ENCODE measurements around the gene SLC7A6OS.
A peak's percentile ranks its signal among the peaks of the same experiment; 100 is the strongest.

The SLC7A6OS gene

DNA sequence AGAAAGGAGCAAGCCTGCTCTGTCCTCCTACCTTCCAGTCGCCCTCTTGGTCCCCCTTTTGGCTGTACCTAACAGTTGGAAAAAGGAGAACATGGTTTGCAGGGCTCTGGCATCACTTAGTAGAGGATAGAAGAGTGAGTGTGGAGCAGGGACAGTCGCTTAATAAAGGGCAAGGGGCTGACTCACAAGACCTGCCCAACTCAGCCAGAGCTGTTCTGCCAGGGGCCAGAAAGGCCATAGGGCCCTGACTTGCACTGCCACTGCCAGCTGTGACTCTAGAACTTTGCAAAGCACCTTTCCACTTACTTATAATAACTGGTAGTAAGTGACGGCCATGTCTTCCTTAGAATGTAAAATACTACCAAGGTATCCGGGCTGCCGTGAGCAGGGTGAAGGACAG is 13.6 kb upstream of the SLC7A6OS start:
- H3K27ac ChIP-seq (ENCODE audit: low read depth, low read length): no peak overlapping the region
- H3K4me1 ChIP-seq (ENCODE audit: control insufficient read depth, insufficient read depth, low read length, unreplicated experiment): peaks cover 12% of the 10 kb centered on the region
- H3K36me3 ChIP-seq (ENCODE audit: insufficient read depth, low read length): 0 out of 2 replicates have a peak, but pooled peaks cover 6% of the 10 kb centered on the region

DNA sequence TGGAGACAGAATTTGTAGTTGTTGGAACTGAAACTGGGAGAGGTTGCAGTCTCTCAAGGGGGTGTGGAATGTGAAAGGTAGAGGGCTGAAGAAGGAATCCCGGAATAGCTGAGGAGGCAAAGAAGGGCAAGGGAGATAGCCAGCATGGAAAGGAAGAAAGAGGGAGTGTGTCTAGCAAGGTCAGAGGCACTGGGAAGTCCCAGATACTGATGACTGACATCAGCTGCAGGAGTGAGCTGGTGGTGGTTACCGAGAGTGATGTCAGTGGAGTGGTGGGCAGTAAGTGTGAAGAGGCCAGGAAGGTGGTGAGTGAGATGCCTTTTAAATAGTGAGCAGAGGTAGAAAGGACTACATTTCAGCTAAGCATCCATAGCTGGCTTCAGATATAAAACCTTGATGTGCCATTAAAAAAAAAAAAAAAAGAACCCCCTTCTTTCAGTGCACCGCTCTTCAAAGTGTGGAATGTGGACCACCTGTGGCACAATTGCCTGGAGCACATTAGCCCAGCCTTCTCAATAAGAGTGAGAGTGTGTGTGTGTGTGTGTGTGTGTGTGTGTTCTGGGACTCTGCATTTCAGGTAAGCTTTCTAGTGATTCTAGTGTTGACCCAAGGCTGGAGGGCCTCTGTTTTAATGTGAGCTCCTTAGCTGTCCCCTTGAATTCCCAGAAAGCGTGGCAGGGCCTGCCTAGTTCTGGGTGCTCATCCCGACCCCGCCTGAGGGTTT is 8.6 kb upstream of the SLC7A6OS start:
- H3K79me2 ChIP-seq (ENCODE audit: control insufficient read depth, insufficient read depth, low read length, unreplicated experiment): peaks cover 5% of the 10 kb centered on the region
- no peak overlapping the region for H3K27ac ChIP-seq (ENCODE audit: low read depth, low read length)
- H2AFZ ChIP-seq (ENCODE audit: low read length, unreplicated experiment): no peak overlapping the region
- peaks cover 3% of the 10 kb centered on the region for H3K4me1 ChIP-seq (ENCODE audit: control insufficient read depth, insufficient read depth, low read length, unreplicated experiment)
- H3K36me3 ChIP-seq (ENCODE audit: insufficient read depth, low read length): 0 out of 2 replicates have a peak, but pooled peaks cover 6% of the 10 kb centered on the region
- H3K27me3 ChIP-seq (ENCODE audit: insufficient read depth, low read length): no peaks in the 10 kb centered on the region
- no peak overlapping the region for H3K4me3 ChIP-seq (ENCODE audit: low read depth, low read length)

More for the DNA sequence above, 13.6 kb upstream of the SLC7A6OS start:
- H3K27me3 ChIP-seq (ENCODE audit: insufficient read depth, low read length): no peaks in the 10 kb centered on the region
- H3K79me2 ChIP-seq (ENCODE audit: control insufficient read depth, insufficient read depth, low read length, unreplicated experiment): no peaks in the 10 kb centered on the region
- H2AFZ ChIP-seq (ENCODE audit: low read length, unreplicated experiment): no peak overlapping the region
- H3K4me3 ChIP-seq (ENCODE audit: low read depth, low read length): no peak overlapping the region

DNA sequence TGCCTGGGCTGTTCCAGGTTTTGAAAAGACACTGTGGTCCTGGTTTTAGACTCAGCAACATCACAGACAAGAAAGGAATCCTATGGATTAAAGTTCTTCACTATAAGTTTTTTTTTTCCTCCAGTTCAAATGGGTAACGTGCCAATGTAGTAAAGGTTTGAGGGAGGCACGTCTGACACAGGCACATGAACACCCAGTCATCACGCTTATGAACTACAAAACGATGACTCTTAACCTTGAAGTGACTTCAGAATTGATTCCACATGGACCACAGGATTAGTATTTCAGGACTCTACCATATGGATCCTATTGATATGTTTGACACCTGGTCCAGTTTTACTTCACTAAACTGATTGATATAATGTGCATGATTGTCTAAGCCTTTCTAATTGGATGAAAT is 2.4 kb upstream of the SLC7A6OS start:
- H3K79me2 ChIP-seq (ENCODE audit: control insufficient read depth, insufficient read depth, low read length, unreplicated experiment): peaks cover 53% of the 10 kb centered on the region
- H3K4me3 ChIP-seq (ENCODE audit: low read depth, low read length): no peak overlapping the region
- H2AFZ ChIP-seq (ENCODE audit: low read length, unreplicated experiment): no peak overlapping the region
- no peaks in the 10 kb centered on the region for H3K36me3 ChIP-seq (ENCODE audit: insufficient read depth, low read length)
- H3K4me1 ChIP-seq (ENCODE audit: control insufficient read depth, insufficient read depth, low read length, unreplicated experiment): peaks cover 19% of the 10 kb centered on the region
- no peak overlapping the region for H3K27ac ChIP-seq (ENCODE audit: low read depth, low read length)
- no peaks in the 10 kb centered on the region for H3K27me3 ChIP-seq (ENCODE audit: insufficient read depth, low read length)

DNA sequence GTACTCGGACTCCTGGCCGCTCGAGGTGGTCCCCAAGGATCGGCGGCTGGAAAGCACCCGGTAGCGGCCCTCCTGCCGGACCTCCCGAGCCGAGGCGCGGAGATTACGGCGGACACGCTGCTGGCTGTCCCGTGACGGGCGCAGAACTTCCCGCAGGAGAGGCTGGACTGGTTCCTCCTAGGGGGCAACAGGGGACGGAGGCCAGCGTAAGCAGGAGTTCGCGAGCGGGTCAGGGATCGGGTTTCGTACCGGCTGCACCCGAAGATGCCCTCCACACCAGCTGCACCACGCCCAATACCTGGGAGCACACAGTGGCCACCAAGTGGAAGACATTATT is 341 bp downstream of the SLC7A6OS start:
- peaks cover 56% of the 10 kb centered on the region for H3K79me2 ChIP-seq (ENCODE audit: control insufficient read depth, insufficient read depth, low read length, unreplicated experiment)

DNA sequence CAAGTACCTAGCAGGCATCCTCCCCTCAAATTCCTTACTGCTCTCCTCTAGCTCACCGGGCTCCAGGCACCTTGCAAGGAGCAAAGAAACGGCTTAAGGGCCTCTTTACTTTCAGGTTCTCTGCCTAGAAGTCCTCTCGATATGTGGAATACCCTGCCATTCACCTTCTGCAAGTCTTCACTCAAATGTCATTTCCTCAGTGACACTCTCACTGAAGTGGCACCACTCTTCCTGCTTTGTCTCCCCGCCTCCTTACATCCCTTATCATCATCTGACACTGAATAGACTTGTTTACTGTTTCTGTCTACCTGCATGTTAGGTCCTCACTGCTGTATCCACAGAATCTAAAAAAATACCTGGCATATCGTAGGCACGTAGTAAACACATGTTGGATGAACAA is 947 bp downstream of the SLC7A6OS start:
- Histone ChIP-seq H3K4me1 (ENCODE audit: control insufficient read depth, insufficient read depth, low read length, unreplicated experiment) (peaks cover 19% of the 10 kb centered on the region), H3K4me3 (ENCODE audit: low read depth, low read length) (peak overlapping the region; percentile 86), H3K27me3 (ENCODE audit: insufficient read depth, low read length) (no peaks in the 10 kb centered on the region), H3K27ac (ENCODE audit: low read depth, low read length) (no peak overlapping the region; the same call in 1 of the 2 replicates), H3K79me2 (ENCODE audit: control insufficient read depth, insufficient read depth, low read length, unreplicated experiment) (peaks cover 57% of the 10 kb centered on the region), H2AFZ (ENCODE audit: low read length, unreplicated experiment) (no peak overlapping the region), H3K36me3 (ENCODE audit: insufficient read depth, low read length) (peaks cover 7% of the 10 kb centered on the region; the same call in 1 of the 2 replicates)

More for the DNA sequence above, 341 bp downstream of the SLC7A6OS start:
- peak overlapping the region; percentile 86 for H3K4me3 ChIP-seq (ENCODE audit: low read depth, low read length)
- peaks cover 7% of the 10 kb centered on the region; the same call in 1 of the 2 replicates for H3K36me3 ChIP-seq (ENCODE audit: insufficient read depth, low read length)
- H3K27me3 ChIP-seq (ENCODE audit: insufficient read depth, low read length): no peaks in the 10 kb centered on the region
- H3K4me1 ChIP-seq (ENCODE audit: control insufficient read depth, insufficient read depth, low read length, unreplicated experiment): peaks cover 19% of the 10 kb centered on the region
- H2AFZ ChIP-seq (ENCODE audit: low read length, unreplicated experiment): peak overlapping the region; percentile 77
- H3K27ac ChIP-seq (ENCODE audit: low read depth, low read length): peak overlapping the region; percentile 53; the same call in 1 of the 2 replicates

DNA sequence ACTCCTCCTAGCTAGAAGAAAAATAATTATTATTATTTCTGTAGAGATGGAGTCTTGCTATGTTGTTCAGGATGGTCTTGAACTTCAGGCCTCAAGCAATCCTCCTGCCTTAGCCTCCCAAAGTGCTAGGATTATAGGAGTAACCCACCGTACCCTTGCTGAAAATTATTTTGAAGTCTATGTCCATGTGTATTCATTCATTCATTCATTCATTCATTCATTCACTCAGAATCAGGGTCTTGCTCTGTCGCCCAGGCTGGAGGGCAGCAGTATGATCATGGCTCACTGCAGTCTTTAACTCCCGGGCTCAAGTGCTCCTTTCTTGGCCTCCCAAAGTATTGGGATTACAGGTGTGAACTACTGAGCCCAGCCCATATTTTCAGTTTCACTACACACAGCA is 4.1 kb downstream of the SLC7A6OS start:
- Histone ChIP-seq H3K4me3 (ENCODE audit: low read depth, low read length) (no peak overlapping the region), H3K4me1 (ENCODE audit: control insufficient read depth, insufficient read depth, low read length, unreplicated experiment) (peaks cover 12% of the 10 kb centered on the region), H3K27ac (ENCODE audit: low read depth, low read length) (no peak overlapping the region), H3K27me3 (ENCODE audit: insufficient read depth, low read length) (no peaks in the 10 kb centered on the region), H3K36me3 (ENCODE audit: insufficient read depth, low read length) (peaks cover 13% of the 10 kb centered on the region; the same call in 1 of the 2 replicates), H3K79me2 (ENCODE audit: control insufficient read depth, insufficient read depth, low read length, unreplicated experiment) (peaks cover 38% of the 10 kb centered on the region), H2AFZ (ENCODE audit: low read length, unreplicated experiment) (no peak overlapping the region)

DNA sequence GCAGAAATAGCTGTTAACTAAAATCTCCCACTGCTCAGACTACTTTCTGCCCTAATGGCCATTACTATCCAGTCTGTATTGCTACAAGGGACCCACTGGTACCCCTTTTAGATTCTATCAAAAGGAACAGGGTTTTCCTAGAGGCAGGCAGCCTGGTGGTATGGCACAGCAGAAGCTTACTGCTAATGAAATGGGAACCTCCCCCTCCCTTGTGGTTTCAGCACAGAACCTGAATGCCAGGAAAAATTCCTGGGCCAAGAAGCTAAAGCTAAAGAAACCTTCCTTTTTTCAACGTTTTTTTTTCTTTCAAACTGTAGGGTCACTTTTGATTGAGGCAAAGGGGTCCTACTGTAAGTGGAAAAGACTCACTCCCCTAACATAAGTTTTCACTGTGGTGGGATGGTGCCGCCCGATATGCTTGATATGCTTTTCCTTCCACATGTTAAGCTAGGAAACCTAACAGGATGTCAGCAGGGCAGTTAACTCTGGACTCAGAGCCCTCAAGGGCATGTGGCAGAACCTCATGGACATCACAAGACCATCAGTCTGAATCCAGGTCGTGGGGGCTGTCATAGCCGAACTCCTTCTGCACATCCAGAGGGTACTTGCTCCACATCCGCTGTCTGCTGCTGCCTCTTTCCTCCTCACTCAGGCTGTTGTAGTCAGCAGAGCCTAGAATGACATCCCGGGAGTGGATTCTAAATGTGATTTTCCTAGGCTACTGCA is 9.8 kb downstream of the SLC7A6OS start:
- no peaks in the 10 kb centered on the region for H3K27me3 ChIP-seq (ENCODE audit: insufficient read depth, low read length)
- peaks cover 14% of the 10 kb centered on the region for H3K36me3 ChIP-seq (ENCODE audit: insufficient read depth, low read length)
- H3K4me3 ChIP-seq (ENCODE audit: low read depth, low read length): no peak overlapping the region
- no peak overlapping the region for H2AFZ ChIP-seq (ENCODE audit: low read length, unreplicated experiment)
- peaks cover 5% of the 10 kb centered on the region for H3K79me2 ChIP-seq (ENCODE audit: control insufficient read depth, insufficient read depth, low read length, unreplicated experiment)
- 0 out of 2 replicates have a peak overlapping the region, but pooled peaks have one; percentile 26 for H3K27ac ChIP-seq (ENCODE audit: low read depth, low read length)
- peaks cover 29% of the 10 kb centered on the region for H3K4me1 ChIP-seq (ENCODE audit: control insufficient read depth, insufficient read depth, low read length, unreplicated experiment)

DNA sequence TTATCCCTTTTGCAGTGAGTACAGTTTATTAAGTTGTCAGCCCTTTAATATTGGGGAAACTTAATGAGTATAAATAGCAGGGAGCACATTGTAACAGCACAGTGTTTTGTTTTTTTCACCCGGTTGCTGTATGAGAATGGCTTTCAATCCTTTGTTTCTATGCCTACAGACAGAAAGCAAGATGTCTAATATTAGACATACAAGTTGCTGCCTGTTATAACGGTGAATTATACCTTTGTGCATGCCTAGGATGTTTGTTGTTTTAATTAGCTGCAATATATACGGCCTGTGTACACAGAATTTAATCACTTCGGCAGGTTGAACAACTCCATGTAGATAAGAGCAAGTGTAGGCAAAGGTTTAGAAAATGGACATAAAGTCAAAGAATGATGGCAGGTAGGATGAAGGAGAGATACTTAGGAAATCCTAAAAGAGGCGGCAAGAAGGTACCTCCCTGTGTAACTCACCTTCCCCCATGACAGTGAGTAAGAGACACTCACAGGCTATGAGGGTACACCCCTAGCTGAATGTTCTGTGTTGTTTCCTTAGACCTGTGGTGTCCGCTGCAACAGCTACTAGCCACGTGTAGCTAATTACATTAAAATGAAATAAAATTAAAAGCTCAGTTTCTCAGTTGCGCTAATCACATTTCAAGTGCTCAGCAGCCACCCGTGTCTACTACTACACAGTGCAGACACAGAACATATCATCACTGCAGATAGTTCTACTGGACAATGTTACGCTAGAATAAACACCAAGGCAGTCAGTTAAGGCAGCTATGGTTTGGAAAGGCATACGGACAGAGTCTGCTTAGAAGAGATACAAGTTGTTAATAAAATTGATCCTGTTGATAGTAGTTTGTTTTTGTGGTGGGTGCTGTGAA is 10.9 kb downstream of the SLC7A6OS start:
- Histone ChIP-seq H3K4me1 (ENCODE audit: control insufficient read depth, insufficient read depth, low read length, unreplicated experiment) (peaks cover 29% of the 10 kb centered on the region), H3K4me3 (ENCODE audit: low read depth, low read length) (no peak overlapping the region), H2AFZ (ENCODE audit: low read length, unreplicated experiment) (no peak overlapping the region), H3K27me3 (ENCODE audit: insufficient read depth, low read length) (no peaks in the 10 kb centered on the region), H3K27ac (ENCODE audit: low read depth, low read length) (peak overlapping the region; percentile 34; the same call in 1 of the 2 replicates), H3K36me3 (ENCODE audit: insufficient read depth, low read length) (peaks cover 14% of the 10 kb centered on the region), H3K79me2 (ENCODE audit: control insufficient read depth, insufficient read depth, low read length, unreplicated experiment) (no peaks in the 10 kb centered on the region)

DNA sequence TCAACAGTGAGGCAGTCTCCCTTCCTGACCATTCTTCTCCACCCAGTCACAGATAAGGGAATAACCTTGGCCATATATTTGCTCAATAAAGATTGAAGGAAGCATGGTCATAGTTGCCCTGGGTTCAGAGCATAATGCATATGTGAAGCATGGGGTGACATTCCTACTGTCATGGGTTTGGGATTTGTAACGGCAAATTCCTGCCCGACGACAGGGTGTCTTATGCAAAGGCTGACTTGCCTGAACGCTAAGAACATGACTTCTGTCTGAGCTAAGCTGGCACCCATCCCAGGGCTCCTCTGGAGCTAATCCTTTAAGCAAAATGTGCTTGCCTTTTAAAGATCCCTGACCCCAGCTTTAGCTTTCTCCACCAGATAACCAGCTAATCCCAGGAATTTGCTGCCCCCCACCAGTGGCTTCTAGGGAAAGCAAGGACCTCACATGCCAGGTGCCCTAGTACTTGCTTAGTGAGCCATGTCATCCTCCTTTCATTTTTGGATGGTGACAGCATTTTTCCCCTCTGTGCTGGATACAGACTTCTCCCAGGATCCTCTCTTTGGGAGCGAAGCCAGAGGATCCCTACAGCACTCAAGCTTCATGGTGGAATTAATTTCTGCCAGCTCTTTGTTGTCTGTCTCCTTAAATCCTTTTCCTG is 11.7 kb downstream of the SLC7A6OS start:
- Histone ChIP-seq H3K4me3 (ENCODE audit: low read depth, low read length) (no peak overlapping the region), H3K79me2 (ENCODE audit: control insufficient read depth, insufficient read depth, low read length, unreplicated experiment) (no peaks in the 10 kb centered on the region), H3K36me3 (ENCODE audit: insufficient read depth, low read length) (peaks cover 14% of the 10 kb centered on the region), H2AFZ (ENCODE audit: low read length, unreplicated experiment) (no peak overlapping the region), H3K4me1 (ENCODE audit: control insufficient read depth, insufficient read depth, low read length, unreplicated experiment) (peaks cover 29% of the 10 kb centered on the region), H3K27ac (ENCODE audit: low read depth, low read length) (peak overlapping the region; percentile 34; the same call in 1 of the 2 replicates), H3K27me3 (ENCODE audit: insufficient read depth, low read length) (no peaks in the 10 kb centered on the region)

DNA sequence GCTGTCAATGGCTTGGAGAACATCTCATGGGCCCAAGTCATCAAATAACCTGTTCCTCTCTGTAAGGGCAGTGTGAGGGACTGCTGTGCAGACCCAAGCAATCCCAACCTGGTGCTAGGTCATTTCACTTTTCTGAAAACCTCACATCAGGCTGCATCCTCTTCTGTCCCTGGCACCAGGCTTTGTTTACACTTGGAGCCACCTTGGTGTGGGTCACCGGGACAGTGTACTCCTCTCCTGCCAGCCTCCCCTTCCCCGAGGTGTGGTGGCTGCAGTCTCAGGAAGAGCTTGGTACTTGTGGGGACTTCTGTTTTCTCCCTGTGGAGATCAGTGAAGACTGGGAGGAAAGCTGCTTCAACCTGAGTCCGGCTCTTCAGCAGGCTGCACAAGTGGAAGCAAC is 12.4 kb downstream of the SLC7A6OS start:
- H3K27ac ChIP-seq (ENCODE audit: low read depth, low read length): no peak overlapping the region
- no peak overlapping the region for H3K4me3 ChIP-seq (ENCODE audit: low read depth, low read length)
- no peak overlapping the region for H2AFZ ChIP-seq (ENCODE audit: low read length, unreplicated experiment)
- peaks cover 14% of the 10 kb centered on the region for H3K36me3 ChIP-seq (ENCODE audit: insufficient read depth, low read length)
- H3K27me3 ChIP-seq (ENCODE audit: insufficient read depth, low read length): no peaks in the 10 kb centered on the region
- no peaks in the 10 kb centered on the region for H3K79me2 ChIP-seq (ENCODE audit: control insufficient read depth, insufficient read depth, low read length, unreplicated experiment)
- H3K4me1 ChIP-seq (ENCODE audit: control insufficient read depth, insufficient read depth, low read length, unreplicated experiment): peaks cover 29% of the 10 kb centered on the region

Data from ACC112 (cell line).